HG03354 (cell line): ENCODE measurements around the gene PTPRN2.
"Not testable (repeated sequence)": the region's sequence is repeated elsewhere in the genome, so short reads cannot be mapped to it uniquely, and the experiment has no call there.

ENCODE experiments used
- ATAC-seq: cut with Tn5 transposase; IDR thresholded peaks from one replicate; pipeline ENCODE4 v1.9.1; 2021; ENCODE audit warnings: mild to moderate bottlenecking; ENCODE audit not compliant: unreplicated experiment, poor library complexity, severe bottlenecking

Gene PTPRN2

GRCh38 chr7:158190756-158191155 is 396.9 kb downstream of the PTPRN2 start:
- ATAC-seq, result no peak

- no peak for ATAC-seq
Measured at GRCh38 chr7:158188676-158189075, 398.9 kb downstream of the PTPRN2 start.

- no peak for ATAC-seq
Measured at GRCh38 chr7:158187694-158187994, 400.0 kb downstream of the PTPRN2 start.

- no peak for ATAC-seq
Measured at GRCh38 chr7:158186864-158187693, 400.5 kb downstream of the PTPRN2 start.

- no peak for ATAC-seq
Measured at GRCh38 chr7:158186406-158186805, 401.2 kb downstream of the PTPRN2 start.

- no peak for ATAC-seq
Measured at GRCh38 chr7:158185653-158186052, 402.0 kb downstream of the PTPRN2 start.

GRCh38 chr7:158183431-158183830 is 404.2 kb downstream of the PTPRN2 start:
- no peak for ATAC-seq

GRCh38 chr7:158176561-158177173 is 411.0 kb downstream of the PTPRN2 start:
- ATAC-seq, result no peak

- ATAC-seq, result no peak
Measured at GRCh38 chr7:158175779-158176178, 411.8 kb downstream of the PTPRN2 start.

GRCh38 chr7:158174947-158175346 is 412.7 kb downstream of the PTPRN2 start:
- ATAC-seq, result no peak

GRCh38 chr7:158167373-158167772 is 420.2 kb downstream of the PTPRN2 start:
- ATAC-seq, result no peak

GRCh38 chr7:158166386-158167340 is 421.0 kb downstream of the PTPRN2 start:
- no peak for ATAC-seq

GRCh38 chr7:158165711-158166110 is 421.9 kb downstream of the PTPRN2 start:
- no peak for ATAC-seq

GRCh38 chr7:158164101-158165095 is 423.2 kb downstream of the PTPRN2 start:
- ATAC-seq, result no peak

GRCh38 chr7:158161194-158161593 is 426.4 kb downstream of the PTPRN2 start:
- no peak for ATAC-seq

GRCh38 chr7:158160199-158160598 is 427.4 kb downstream of the PTPRN2 start:
- no peak for ATAC-seq

GRCh38 chr7:158157460-158157859 is 430.2 kb downstream of the PTPRN2 start:
- no peak for ATAC-seq

GRCh38 chr7:158151273-158151672 is 436.4 kb downstream of the PTPRN2 start:
- not testable (repeated sequence) for ATAC-seq

- no peak for ATAC-seq
Measured at GRCh38 chr7:158150234-158150633, 437.4 kb downstream of the PTPRN2 start.
